HS-27A (cell line): ENCODE data around the gene PARD6B.

Experiments used
- DNase-seq: peaks from one replicate; pipeline ENCODE4 v3.0.0-alpha.2; 2012; ENCODE audit warnings: low read depth, missing footprints

Gene PARD6B

DNA sequence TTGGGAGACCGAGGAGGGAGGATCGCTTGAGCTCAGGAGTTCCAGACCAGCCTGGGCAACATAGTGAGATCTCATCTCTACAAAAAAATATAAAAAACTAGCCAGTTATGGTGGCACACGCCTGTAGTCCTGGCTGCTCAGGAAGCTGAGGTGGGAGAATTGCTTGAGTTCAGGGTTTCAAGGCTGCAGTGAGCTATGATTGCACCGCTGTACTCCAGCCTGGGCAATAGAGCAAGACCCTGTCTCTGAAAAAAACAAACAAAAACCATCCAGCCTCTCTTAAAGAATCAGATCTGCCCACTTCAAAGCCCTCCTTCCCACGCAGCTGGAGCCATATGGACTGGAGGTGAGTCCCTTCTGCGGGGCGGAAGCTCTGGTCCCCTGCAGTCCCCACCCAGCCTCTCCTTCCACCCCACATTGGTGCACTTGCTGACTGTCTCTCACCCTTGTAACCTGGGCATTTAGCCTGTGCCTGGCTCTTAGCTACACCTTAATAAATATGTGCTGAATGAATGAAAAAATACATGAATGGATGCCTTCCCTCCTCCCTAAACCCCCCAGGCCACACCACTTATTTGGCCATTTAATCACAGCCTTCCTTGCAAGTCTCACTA is 7.2 kb upstream of the PARD6B start:
- DNase-seq: no peak

DNA sequence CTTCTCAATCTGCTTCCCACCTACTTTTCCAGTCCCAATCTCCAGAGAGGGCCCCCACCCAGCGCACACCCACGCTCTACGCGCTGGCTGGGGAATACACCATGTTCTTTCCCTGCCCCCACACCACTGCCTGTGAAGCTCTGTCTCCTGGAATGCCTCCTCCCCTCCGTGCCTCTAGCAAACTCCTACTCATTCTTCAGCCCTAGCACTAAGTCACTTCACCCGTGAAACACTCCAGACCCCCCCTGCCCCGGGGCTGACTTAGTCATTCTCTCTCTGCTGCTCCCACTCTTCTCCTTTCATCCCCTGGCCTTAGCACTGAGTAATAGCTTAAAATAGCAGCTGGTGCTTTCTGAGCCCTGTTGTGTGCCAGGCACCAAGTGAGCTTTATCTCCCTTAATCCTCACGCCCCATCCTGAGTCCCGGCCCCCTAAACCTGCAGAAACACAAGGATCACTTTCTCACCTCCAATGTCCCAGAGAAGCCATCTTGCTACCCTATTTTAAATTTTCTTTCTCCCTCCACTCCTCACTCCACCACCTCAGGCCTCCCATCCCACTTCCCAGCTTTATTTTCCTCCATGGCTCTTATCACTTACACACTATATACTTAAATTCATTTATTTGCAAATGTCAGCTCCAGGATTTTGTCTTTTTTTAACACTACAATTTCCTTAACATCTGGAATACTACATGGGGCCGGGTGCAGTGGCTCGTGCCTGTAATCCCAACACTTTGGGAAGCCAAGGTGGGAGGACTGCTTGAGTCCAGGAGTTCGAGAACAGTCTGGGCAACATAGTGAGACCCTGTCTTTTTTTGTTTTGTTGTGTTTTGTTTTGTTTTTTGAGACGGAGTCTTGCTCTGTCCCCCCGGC is 6.3 kb upstream of the PARD6B start:
- DNase-seq: no peak

DNA sequence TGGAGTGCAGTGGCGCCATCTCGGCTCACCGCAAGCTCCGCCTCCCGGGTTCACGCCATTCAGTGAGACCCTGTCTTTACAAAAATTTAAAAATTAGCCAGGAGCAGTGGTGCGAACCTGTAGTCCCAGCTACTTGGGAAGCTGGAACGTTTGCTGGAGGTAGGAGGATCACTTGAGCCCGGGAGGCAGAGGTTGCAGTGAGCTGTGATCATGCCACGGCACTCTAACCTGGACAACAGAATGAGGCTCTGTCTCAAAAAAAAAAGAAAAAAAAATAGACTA is 5.7 kb upstream of the PARD6B start:
- no peak for DNase-seq

DNA sequence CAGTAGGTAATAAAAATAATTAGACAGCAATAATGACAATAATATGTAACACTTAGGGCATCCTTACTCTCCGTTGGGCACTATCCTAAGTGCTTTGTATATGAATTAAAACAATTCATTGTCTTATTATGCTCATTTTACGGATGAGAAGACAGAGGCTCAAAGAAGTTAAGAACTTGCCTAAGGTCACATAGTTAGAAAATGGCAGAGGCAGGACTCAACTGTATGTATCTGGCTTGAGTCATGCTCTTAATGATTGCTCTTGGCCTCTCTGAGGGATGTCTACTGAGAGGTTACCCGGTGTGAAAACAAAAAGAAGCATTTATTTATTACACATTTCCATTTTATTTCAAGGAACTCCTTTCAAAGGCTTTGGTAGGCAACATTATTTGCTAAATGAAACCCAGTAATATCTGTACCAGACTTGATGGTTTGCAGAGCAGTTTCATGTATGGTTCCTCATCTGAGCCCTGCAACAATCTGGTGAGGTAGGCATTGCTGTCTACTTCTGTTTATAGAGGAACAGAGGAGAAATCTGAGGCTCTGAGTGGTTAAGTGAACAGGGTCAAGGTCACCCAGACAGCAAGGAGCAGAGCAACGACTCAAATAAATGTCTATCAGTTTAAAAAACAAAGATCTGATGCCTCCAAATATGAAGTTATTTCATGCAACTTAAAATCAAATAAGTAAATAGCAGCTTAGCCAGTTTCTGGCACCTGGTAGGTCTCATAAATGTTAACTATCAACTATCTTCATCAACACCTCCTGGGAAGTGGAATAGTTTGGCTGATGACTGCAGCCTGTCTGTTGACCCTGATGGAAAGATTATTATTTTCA is 4.2 kb upstream of the PARD6B start:
- no peak for DNase-seq

DNA sequence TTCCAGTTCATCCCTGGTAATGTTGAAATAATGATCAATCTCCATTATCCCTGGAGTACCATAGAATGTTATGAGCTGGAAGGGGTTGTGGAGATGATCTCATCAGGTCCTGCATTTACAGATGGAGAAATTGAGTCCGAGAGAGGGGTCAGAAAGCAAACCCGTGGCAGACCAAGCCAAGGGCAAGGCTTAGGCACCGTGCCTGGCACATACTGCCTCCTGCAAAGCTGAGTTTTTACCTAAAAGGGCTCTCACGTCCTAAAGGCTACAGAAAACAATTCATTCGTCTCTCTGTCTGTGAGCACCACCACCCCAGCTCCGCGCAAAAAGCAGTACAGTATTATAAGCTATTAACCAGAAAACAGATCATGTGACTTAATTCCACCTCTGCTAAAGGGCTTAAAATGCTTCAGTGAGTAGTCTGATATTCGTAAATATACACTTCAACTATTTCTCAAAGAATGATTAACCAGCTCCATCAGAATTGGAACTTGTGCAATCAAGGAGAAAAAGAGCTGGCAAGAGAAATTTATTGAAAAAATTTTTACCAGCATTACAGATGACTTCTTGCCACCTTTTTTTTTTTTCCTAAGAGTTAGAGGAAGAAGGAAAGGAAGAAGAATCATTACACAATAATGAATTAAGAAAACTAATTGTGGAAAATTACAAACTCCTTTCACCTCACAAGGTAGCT is 3.4 kb upstream of the PARD6B start:
- no peak for DNase-seq

DNA sequence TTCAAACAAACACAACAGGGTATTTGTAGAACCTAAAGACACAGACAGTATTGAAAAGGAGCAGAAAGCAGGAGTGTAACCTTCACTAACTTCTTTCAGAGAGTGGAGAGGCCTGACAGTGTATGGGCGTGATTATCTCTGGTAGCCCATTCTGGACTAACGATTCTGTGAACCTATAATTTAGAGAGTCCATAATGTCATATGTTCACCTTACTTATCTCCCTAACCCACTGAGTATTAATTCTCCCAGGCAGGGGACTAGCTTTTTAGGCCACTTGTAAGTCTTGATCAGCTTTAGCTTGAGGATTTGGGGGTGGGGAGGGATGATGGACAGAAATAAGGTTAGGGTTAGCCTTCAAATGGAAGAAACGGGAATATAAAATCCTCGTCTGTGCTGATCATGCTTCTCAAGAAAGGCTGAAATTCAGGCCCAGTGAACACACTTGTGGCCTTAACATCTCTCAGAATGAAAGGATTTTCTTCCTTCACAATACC is 2.8 kb upstream of the PARD6B start:
- DNase-seq: no peak

DNA sequence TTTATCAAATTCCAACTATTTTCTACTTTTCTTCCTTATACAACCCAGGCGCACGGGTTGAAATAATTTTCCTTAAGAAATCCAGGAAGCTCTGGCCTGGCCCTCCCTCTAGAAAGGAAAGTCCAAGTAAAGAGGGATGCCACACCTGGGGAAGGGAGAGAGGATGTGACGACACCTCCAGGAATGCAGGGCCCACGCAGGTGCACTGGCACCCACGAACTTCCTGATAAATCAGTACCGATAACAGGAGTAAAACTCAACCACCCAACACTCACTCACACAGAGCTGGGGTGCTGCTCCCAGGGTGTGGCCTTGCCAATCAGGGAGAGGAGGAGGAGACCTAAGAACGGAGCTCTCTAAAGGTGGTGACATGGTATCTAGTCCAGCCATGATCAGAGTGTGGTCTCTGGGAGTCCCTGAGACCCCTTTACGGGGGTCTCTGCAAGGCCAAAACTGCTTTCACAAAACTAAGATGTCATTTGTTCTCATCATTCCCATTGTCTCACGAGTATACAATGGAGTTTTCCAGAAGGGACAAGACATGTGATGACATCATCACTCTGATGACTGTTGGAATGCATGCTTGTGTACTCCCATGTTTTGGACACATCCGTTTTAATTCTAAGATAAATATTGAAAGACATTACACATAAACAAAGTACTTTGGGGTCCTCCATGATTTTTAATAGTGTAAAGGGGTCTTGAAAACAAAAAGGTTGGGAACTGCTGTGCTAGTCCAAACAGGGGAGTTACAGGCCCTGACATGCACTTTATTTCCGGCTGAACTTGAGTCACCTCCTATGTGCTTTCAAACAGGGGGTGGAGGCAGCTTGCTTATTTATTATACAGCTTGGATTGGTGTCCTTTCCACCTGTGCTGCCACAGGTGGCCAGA is 2.2 kb upstream of the PARD6B start:
- DNase-seq: no peak

DNA sequence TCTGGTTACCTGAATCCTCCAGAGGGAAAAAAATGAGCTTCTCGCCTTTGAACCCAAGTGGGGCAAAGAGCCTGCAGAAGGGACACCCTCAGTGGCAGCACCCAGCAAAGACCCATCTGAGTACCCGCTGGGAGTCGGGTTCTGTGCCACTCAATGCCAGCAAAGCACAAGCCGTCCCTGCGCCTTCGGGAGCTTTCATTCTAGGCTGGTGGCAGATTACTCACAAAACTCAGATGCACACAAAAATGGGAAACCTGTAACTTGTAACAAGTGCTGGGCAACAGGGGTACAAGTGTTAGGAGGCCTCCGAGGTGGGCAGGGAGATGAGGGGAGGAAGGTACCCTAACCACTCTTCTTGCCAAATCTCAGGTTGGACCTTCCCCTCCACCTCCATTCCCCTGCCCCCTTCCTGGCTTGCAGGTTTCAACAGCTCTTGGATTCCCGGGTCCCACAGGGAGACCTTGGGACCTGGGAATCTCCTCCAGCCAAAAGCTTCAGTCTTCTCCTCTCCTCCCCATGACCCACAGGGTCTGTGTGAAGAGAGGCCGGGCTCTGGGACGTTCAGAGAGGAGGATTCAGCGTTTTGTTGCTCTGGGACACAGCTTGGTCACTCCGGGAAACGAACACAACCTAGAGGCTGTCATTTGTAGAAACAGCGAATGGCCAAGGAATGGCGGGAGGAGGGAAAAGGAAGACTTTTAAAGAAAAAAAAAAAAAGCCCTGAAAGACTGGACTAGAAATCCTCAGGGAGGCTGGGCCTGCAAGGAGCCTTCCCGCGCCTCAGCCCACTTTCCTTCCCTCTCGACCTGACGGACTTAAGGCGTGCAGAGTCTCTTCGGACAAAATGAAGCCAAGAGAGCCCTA is 1.2 kb upstream of the PARD6B start:
- no peak for DNase-seq

DNA sequence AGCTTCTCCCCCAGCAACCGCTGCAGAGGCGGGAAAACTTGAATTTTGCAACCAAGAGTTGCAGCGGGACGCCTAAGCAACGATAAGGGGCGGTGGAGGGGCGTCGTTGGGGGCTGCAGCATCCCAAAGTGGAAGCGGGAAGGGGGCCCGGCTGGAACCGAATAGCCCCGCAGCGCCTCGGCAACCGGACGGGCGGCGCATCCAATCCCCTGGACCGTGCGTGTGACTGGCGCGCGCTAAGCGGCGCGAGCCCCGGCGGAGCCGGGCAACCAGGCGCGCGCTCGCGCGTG is 670 bp upstream of the PARD6B start:
- no peak for DNase-seq

DNA sequence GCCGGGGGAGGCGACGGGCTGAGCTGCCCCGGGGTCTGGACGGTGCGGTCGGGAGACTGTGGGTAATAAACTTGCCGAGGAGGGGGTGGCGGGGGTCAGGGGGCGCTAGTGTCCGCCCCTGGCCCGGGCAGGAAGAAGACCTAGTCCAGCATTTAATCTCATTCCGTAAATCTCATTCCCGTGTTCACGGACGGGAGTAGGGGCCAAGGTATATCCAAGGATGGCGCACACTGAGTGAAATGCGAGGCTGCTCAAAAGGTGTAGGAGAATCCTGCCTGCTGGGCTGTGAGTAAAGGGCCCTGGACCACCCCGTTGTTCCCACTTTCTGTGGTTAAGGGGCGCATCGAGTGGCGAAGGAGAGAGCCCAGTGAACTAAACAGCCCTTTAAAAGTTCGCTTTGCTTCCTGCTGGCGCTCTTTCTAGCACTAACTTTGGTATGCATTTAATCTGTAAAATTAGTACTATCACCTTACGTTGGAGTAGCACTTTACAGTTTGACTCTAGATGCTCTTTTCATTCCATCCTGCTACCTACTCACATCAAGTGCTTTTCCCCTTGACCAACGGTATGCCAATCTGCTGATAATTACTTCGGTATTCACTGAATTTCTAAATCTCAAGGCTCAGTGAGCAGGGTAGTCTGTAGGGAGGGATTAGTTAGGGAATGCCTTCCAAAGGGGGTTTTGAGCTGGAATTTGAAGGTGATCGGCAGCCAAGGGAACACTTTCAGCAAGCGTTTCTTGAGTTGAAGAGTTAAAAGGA is 730 bp downstream of the PARD6B start:
- DNase-seq: no peak

DNA sequence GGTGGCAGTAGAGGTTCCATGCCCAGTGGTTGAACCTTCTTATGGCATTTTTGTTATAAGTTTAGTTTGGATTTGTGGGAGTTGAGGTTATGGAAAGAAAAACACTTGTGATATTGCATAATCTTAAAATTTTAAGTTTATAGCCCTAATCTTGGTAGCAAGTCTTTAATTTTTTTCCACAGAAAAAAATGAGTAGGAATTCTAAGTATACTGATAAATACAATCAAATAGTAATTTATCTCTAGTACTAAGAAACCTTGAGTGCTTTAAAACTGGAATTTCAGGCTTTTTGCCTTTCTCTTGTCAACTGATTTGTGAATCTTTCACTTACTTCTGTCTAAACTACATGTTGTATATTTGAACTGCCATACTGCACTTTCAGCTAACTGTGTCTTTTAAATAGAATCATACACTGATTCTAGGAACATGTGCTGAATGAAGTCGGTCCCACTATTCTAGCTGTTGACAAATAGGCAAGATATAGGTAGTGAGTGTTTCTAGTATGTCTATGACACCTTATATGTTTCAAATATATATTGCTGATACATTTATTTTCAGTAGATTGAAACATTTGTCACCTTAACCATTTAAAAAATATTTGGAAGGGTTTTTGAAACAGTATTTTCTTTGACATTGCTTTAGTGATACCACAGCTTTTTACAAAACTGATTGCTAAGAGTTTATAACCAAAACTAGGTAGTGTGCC is 2.4 kb downstream of the PARD6B start:
- DNase-seq: no peak

DNA sequence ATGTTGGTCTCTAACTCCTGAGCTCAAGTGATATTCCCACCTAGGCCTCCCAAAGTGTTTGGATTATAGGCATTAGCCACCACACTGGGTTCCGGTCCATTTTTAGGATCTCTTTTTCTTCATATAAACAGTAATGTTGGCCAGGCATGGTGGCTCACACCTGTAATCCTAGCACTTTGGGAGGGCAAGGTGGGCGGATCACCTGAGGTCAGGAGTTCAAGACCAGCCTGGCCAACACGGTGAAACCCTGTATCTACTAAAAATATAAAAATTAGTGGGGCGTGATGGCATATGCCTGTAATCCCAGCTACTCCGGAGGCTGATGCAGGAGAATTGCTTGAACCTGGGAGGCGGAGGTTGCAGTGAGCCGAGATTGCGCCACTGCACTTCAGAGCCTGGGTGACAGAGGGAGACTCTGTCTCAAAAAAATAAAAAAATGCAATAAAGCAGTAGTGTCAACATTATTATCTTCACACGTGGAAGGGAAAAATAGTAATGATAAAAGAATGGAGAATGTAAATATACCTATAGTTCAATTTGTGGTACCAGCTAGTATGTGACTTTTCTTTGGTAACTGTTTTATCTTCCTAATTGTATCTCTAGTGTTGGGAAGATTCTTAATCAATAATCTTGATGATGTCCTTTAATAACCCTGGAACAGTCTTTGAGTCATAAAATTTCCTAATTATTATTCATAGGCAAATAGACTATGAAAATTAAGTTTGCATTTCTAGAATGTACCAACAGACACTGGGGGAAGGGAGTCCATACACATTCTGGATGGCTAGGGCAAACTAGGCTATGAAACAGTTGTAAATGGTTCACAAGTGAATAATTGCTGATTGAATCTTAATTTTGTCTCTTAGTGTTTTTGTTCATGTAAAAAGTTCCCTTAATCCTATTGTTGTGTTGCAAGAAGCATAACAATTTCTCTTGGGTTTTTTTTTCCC is 3.6 kb downstream of the PARD6B start:
- no peak for DNase-seq

DNA sequence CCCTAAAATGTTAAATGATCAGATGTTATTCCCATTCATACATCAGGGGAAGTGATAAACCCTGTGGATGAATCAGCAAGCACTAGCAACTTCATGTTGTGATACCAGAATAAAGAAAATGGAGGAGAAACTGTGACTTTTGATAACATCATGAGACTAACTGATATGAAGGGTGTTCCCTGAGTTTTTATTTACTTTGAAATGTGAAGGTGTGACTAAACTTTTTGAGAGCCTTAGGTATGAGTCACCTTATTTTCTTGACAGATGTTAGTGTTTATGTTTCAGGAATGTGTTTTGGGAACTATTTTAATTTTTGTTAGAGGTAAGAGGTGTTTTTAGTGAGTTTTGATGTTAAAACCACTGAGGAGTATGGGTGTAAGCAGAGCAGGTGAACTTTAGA is 4.4 kb downstream of the PARD6B start:
- no peak for DNase-seq

DNA sequence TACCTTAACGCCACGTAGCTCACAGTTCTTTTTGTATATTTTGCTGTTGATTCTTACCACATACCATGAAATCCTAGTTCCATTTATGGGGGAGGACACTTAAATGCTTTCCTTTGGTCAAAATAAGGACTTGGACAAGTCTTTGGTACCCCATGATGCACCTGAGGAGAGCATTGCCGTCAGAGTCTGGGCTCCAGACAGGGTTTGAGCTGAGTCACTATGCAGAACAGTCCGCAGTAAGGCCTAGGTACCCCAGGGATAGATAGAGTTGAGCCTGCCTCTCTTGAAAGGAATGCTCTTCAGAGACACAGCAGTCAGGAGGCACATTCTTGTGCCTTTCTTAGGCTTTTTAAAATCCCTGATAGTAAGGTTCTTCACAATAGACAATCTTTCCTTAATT is 6.0 kb downstream of the PARD6B start:
- DNase-seq: no peak

DNA sequence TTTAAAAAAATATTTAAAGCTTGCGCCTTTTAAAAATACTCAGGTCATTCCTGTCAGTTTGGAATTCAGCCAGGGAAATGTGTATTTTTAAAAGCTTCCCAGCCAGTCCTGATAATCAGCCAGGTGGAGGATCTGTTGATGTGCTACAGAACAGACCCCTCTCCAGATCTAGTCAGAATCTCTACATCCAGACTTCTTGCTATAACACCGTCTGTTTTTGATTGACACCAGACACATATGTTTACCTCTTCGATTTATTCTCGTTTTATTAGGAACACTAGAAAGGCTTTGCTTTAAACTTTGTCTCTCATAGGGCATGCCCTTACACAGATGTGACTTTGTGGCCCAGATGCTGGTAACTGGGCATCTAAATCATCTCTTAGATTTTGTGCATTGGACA is 11.7 kb downstream of the PARD6B start:
- DNase-seq: no peak

DNA sequence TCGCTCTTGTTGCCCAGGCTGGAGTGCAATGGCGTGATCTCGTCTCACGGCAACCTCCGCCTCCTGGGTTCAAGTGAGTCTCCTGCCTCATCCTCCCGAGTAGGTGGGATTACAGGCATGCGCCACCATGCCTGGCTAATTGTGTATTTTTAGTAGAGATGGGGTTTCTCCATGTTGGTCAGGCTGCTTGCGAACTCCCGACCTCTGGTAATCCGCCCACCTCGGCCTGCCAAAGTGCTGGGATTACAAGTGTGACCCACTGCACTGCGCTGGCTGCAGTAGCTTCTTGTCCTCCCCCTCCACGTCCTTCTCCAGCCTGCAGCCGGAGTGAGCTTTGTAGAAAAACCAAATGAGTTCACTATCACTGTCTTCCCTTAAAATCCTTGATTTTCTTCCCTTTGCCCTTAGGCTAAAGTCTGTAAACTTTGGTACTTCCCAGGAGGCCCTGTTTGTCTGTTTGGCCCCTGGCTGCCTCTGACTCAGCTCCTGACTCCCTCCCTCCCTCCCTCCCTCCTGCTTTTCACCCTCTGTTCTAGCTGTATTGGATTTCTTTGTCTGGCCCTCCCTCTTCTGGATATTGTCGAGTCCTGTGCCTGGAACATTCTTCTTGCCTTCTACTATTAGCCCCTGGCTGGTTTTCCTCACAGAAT is 12.9 kb downstream of the PARD6B start:
- DNase-seq: no peak

DNA sequence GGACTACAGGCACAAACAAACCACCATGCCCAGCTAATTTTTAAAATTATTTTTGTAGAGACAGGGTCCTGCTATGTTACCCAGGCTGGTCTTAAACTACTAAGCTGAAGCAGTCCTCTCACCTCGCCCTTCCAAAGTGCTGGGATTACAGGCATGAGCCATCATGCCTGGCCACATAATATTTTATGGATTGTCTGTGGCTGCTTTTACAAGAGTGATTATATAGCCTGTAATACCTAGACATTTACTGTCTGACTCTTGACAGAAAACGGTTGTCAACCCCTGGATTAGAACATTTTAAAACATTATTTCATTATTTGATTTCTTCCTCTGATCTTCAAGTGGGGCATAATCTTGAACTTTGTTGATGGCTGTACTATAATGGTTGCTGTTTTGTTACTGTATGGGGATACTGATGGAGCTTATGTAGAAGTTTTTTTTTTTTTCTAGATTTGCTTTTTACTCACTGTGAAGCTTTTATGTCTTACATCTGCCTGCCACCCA is 14.3 kb downstream of the PARD6B start:
- DNase-seq: no peak
